Measurements from ENCODE around the gene FAM131B.

Gene FAM131B

GRCh38 chr7:143320620-143321019 lies 41.9 kb downstream of the FAM131B start:
- DNase-seq, result no peak

DNA sequence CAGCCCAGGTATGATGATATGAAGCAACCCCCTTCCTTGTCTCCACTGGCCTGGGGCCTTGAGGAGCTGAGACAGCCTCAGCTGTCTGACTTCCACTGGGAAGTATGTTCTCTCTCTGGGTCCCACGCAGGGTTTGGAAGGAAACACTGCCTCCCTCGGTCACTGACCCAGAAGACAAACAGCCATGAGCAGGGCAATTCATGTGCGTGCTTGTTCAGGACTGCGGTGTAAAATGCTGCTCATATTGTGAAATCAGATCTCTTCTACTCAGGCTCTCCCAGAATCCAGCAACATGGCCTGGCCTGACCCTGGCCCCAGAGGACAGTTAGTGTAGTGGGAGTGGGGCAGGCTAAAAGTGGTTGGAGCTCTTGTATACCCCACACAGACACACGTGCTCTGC lies 43.9 kb downstream of the FAM131B start:
- DNase-seq, result no peak

DNA sequence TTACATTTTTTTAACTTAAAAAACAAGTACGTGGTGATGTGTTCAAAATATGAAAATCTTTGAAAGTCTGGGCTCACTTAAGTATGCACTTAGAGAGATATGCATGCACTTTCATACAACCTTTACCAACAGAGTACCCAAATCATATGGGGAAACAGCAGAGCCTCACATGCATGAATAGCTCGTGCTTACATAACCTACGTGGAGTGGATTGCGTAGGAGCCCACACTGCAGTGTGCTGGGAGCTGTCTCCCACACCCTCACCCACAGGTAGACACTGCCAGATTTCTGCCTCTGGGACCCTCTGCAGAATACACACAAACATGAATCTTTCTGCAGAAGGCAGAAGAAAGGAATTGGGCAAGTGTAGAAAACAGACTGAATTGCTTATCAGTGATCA lies 46.0 kb downstream of the FAM131B start:
- no peak for DNase-seq

DNA sequence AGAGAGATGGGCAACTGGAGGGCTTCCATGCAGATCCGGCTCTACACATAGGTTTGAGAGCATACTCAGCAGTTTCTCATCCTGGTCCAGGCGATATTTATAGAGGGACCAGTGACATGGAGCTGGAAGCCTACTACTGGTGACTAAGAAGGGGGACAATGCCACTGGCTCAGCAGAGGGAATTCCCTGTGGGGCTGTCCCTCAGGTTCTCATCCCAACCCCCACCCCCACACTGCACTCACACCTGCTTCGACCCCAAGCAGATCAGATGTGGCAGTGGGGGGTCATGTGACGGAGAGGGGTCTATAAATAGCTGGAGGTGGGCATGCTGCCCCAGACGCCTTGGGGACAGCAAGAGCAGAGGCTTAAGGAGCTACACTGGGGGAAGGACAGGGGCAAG lies 46.7 kb downstream of the FAM131B start, which contains the start of gene CLCN1:
Gene CLCN1 (plus strand): TSS at position 336 of the 400 bp plus-strand sequence. CDS start 102 bp downstream, outside the sequence.
- DNase-seq, result no peak

GRCh38 chr7:143314127-143314526 lies 48.4 kb downstream of the FAM131B start:
- no peak for DNase-seq

- DNase-seq, result no peak
Measured at GRCh38 chr7:143308632-143309031, 53.9 kb downstream of the FAM131B start.

DNA sequence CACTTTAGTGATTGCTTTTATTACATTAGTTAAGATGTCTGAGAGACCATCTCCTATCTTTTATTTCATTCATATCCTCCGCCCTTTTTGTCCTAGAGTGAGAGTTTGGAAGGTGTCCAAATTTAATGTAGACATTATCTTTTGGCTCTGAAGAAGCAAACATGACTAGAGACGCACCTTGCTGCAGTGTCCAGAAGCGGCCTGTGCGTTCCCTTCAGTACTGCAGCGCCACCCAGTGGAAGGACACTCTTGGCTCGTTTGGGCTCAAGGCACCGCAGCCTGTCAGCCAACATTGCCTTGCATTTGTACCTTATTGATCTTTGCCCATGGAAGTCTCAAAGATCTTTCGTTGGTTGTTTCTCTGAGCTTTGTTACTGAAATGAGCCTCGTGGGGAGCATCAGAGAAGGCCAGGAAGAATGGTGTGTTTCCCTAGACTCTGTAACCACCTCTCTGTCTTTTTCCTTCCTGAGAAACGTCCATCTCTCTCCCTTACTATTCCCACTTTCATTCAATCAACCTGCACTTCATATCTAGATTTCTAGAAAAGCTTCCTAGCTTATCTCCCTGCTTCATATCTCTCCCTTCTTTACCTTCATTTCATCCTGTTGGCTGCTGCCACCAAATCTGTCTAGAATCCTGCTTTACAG lies 57.0 kb downstream of the FAM131B start:
- DNase-seq, result no peak

DNA sequence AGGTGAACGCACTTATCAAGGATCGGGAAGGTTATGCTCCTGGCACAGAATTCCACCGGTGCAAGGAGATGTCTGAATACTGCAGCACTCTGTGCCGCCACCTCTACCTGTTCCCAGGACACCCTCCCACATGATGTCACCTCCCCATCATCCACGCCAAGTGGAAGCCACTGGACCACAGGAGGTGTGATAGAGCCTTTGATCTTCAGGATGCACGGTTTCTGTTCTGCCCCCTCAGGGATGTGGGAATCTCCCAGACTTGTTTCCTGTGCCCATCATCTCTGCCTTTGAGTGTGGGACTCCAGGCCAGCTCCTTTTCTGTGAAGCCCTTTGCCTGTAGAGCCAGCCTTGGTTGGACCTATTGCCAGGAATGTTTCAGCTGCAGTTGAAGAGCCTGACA lies 57.6 kb downstream of the FAM131B start:
- no peak for DNase-seq

- DNase-seq, result no peak
Measured at GRCh38 chr7:143303733-143304132, 58.8 kb downstream of the FAM131B start.

Measured in kidney glomerular epithelial cell (primary cell).